ENCODE measurements around the gene SLC9A3. TPM values are rescaled to one million over a fixed set of nuclear protein-coding genes. Genes with fewer than 3 reads are reported as not detected.

SLC9A3 gene
- total RNA-seq, 1 experiment from 2014 or later, result 0.85 TPM

GRCh38 chr5:500491-500890 lies 23.8 kb downstream of the SLC9A3 start:
- Histone ChIP-seq H3K27ac (ENCODE audit: insufficient read length, low read depth, low read length) (no peak overlapping the region), H2AK5ac (ENCODE audit: insufficient read length, low read length) (no peak overlapping the region), H3K4ac (ENCODE audit: low read depth, low read length) (no peak overlapping the region), H3K23me2 (ENCODE audit: insufficient read length, low read depth, low read length, poor library complexity, severe bottlenecking) (no peaks in the 10 kb centered on the region), H3K27me3 (ENCODE audit: insufficient read depth, low read length) (peaks cover 14% of the 10 kb centered on the region; the same call in 1 of the 2 replicates), H4K8ac (replicated peaks; ENCODE audit: insufficient read length, low read depth, low read length) (no peak overlapping the region), H3K9me3 (ENCODE audit: control insufficient read depth, low read depth, low read length) (no peaks in the 10 kb centered on the region), H4K5ac (ENCODE audit: insufficient read length, low read depth, low read length) (no peak overlapping the region), H3K79me1 (ENCODE audit: insufficient read depth, low read depth, low read length, poor library complexity, severe bottlenecking) (no peaks in the 10 kb centered on the region), H4K20me1 (ENCODE audit: control insufficient read depth, insufficient read depth, insufficient read length) (no peaks in the 10 kb centered on the region), H3K18ac (ENCODE audit: insufficient read length, low read depth, low read length) (no peak overlapping the region), H2BK20ac (ENCODE audit: low read depth, low read length, poor library complexity, severe bottlenecking) (no peak overlapping the region), H3K9ac (ENCODE audit: extremely low read depth, insufficient read length, low read length) (no peak overlapping the region), H3K4me2 (ENCODE audit: insufficient read depth, insufficient read length, low read length) (no peak overlapping the region), H3K56ac (ENCODE audit: insufficient read length, low read depth, low read length) (no peak overlapping the region), H2BK12ac (ENCODE audit: insufficient read length, low read depth, low read length) (no peak overlapping the region), H3K79me2 (ENCODE audit: insufficient read depth, low read length) (no peaks in the 10 kb centered on the region), H2BK5ac (ENCODE audit: insufficient read length, low read length) (no peak overlapping the region), H2BK120ac (ENCODE audit: low read depth, low read length, poor library complexity, severe bottlenecking) (no peak overlapping the region), H3K4me1 (ENCODE audit: insufficient read depth, low read length) (no peaks in the 10 kb centered on the region; the same call in 1 of the 2 replicates), H3K23ac (ENCODE audit: insufficient read length, low read depth, low read length) (no peak overlapping the region), H2BK15ac (ENCODE audit: low read depth, low read length) (no peak overlapping the region), H2AFZ (ENCODE audit: low read length) (no peak overlapping the region), H4K91ac (ENCODE audit: insufficient read length, low read depth, low read length) (no peak overlapping the region), H3T11ph (ENCODE audit: low read length) (no peak overlapping the region), H3K14ac (ENCODE audit: insufficient read depth, low read length) (no peak overlapping the region; the same call in 1 of the 2 replicates)
- WGBS (ENCODE audit: extremely low coverage, insufficient read length, low lambda C conversion rate), result no CpG with 5 or more reads among the region's 10 CpGs
- no peak for DNase-seq
- Mint-ChIP-seq H3K36me3 (ENCODE audit: insufficient read depth in 1 of 3, low read depth in 3 of 3) (no peaks in the 10 kb centered on the region; a peak in 1 of 7 replicates), H3K4me3 (no peak overlapping the region), H3K27me3 (ENCODE audit: low read depth) (peaks cover 58% of the 10 kb centered on the region), H3K9me3 (no peaks in the 10 kb centered on the region; a peak in 2 of 5 replicates), H3K27ac (no peak overlapping the region), H3K4me1 (peaks cover 5 to 8% of the 10 kb centered on the region in 2 experiments; a peak in 3 of 4 replicates)
- TF ChIP-seq CTCF (conservative IDR thresholded peaks at IDR 0.05), result no peak

All from H9 (cell line).